Testis (tissue), 3 donors: Measurements from ENCODE around the gene CAV3. TPM values are rescaled to one million over a fixed set of nuclear protein-coding genes. Genes with fewer than 3 reads are reported as not detected.

Experiments used
- DNase-seq: peaks from one replicate; pipeline ENCODE4 v3.0.0-alpha.2; 2019
- H3K27ac ChIP-seq, 2 donors: fragments of 200-600 bp; sonication (generic); one replicate each; pipeline ENCODE4 v1.5.1; 2019
- H3K27me3 ChIP-seq: fragments of 200-600 bp; sonication (generic); one replicate; pipeline ENCODE4 v1.5.1; 2019
- H3K36me3 ChIP-seq: fragments of 200-600 bp; sonication (generic); one replicate; pipeline ENCODE4 v1.5.1; 2017; ENCODE audit warnings: low read depth; ENCODE audit errors: missing control alignments
- H3K4me1 ChIP-seq: fragments of 200-600 bp; sonication (generic); one replicate; pipeline ENCODE4 v1.5.1; 2019
- H3K4me3 ChIP-seq, 2 donors: fragments of 200-600 bp; sonication (generic); one replicate each; pipeline ENCODE4 v1.5.1; 2017 to 2019
- H3K9me3 ChIP-seq: fragments of 200-600 bp; sonication (generic); one replicate; pipeline ENCODE4 v1.5.1; 2017
- POLR2A ChIP-seq: fragments of 450-650 bp; IDR thresholded peaks from one replicate; pipeline ENCODE4 v1.6.1; 2017; ENCODE audit warnings: antibody characterized with exemption, mild to moderate bottlenecking, moderate library complexity
- WGBS, 2 donors: methylation state at CpG; one replicate each; pipeline ENCODE4 v1.1.5; 2018; 5-methylcytosine and 5-hydroxymethylcytosine counted together
- intact Hi-C: fragments of 100-400 bp; cut with DNase I; formaldehyde crosslinking; loops from one replicate; pipeline ENCODE4 v1.15.1; 2023; ENCODE audit warnings: low total_unique reads
- polyA plus RNA-seq: library from polyadenylated mRNA; stranded (reverse); fragments of 350-450 nt; fragmentation: Illumina TruSeq; extraction: RNeasy Lipid Tissue Mini Kit (QIAGEN cat#74804); gene quantifications from one replicate; pipeline ENCODE4 v1.2.3, GENCODE V29; 2014; ENCODE audit warnings: low read depth, low replicate concordance; ENCODE audit not compliant: insufficient read depth
- total RNA-seq, 2 donors: library from RNA; depleted of rRNA; stranded (reverse); fragments of >200 nt; gene quantifications; one replicate each; pipeline ENCODE4 v1.2.3, GENCODE V29; 2016
- TF ChIP-seq, protein P1 (sequence below), 3 experiments: fragments of 450-650 bp in 2 of 3; fragments of 200-600 bp in 1 of 3; sonication (generic) in 1 of 3; IDR thresholded peaks; one replicate each; pipeline ENCODE4 v1.5.1; 2016 to 2019; ENCODE audit warnings: antibody characterized with exemption in 3 of 3, mild to moderate bottlenecking in 2 of 3, moderate library complexity in 1 of 3

The CAV3 gene
- total and polyA plus RNA-seq, 3 donors from 2014 or later: 1.3 TPM; not detected in 2

- Histone ChIP-seq H3K36me3 (no peaks in the 10 kb centered on the region), H3K27ac (no peak overlapping the region), H3K9me3 (no peaks in the 10 kb centered on the region), H3K27me3 (no peaks in the 10 kb centered on the region), H3K4me1 (no peaks in the 10 kb centered on the region), H3K4me3 (no peak overlapping the region)
- intact Hi-C loops: no loop called here
- 80 to 83% methylated on average over 5 of the region's 5 CpGs for WGBS, 2 donors
- DNase-seq: no peak
- no peak for TF ChIP-seq POLR2A
- TF ChIP-seq, protein P1, sequence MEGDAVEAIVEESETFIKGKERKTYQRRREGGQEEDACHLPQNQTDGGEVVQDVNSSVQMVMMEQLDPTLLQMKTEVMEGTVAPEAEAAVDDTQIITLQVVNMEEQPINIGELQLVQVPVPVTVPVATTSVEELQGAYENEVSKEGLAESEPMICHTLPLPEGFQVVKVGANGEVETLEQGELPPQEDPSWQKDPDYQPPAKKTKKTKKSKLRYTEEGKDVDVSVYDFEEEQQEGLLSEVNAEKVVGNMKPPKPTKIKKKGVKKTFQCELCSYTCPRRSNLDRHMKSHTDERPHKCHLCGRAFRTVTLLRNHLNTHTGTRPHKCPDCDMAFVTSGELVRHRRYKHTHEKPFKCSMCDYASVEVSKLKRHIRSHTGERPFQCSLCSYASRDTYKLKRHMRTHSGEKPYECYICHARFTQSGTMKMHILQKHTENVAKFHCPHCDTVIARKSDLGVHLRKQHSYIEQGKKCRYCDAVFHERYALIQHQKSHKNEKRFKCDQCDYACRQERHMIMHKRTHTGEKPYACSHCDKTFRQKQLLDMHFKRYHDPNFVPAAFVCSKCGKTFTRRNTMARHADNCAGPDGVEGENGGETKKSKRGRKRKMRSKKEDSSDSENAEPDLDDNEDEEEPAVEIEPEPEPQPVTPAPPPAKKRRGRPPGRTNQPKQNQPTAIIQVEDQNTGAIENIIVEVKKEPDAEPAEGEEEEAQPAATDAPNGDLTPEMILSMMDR (IDR thresholded peaks at IDR 0.05): no peak
Observed at GRCh38 chr3:8722808-8723207, 10.8 kb upstream of the CAV3 start.

GRCh38 chr3:8723612-8724011 is 10.0 kb upstream of the CAV3 start:
- no peak for DNase-seq
- intact Hi-C loops: no loop called here
- no peaks in the 10 kb centered on the region for H3K36me3 ChIP-seq
- no peaks in the 10 kb centered on the region for H3K9me3 ChIP-seq
- H3K27me3 ChIP-seq: no peaks in the 10 kb centered on the region
- no peak overlapping the region for H3K27ac ChIP-seq
- no peak for TF ChIP-seq POLR2A
- TF ChIP-seq, protein P1 (IDR thresholded peaks at IDR 0.05): no peak
- no peak overlapping the region for H3K4me3 ChIP-seq
- no peaks in the 10 kb centered on the region for H3K4me1 ChIP-seq
- WGBS, 2 donors: 76 to 79% methylated on average over 3 of the region's 3 CpGs

DNA sequence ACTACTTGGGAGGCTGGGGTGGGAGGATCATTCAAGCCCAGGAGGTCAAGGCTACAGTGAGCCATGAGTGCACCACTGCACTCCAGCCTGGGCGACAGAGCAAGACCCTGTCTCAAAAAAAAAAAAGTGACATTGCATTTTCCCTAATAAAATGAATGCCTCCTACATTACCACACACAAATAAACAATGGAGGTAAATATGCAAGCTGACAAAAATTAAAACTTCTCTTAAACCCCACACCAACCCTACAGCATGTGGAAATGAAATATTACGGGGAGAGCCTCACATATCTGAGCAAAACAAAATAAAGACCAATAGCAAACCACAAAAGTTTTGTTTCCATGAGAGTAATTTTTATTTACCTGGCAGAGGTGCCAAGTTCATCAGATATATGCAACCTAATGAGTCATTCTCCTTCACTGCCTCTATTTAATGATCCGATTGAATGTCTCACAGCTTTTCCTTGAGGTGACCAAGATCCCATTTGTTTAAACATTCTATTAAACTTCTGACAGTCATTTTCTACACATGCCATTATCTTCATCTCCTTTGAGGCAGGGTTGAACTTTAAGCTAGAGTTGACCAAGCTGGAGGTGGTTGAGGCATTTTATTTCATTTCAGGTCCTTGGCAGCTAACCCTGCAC is 9.4 kb upstream of the CAV3 start:
- intact Hi-C loops: no loop called here
- H3K36me3 ChIP-seq: no peaks in the 10 kb centered on the region
- WGBS, 2 donors: 86 to 94% methylated on average over 3 of the region's 3 CpGs
- DNase-seq: no peak
- no peak overlapping the region for H3K4me3 ChIP-seq
- no peak overlapping the region for H3K27ac ChIP-seq
- H3K27me3 ChIP-seq: no peaks in the 10 kb centered on the region
- H3K9me3 ChIP-seq: no peaks in the 10 kb centered on the region
- no peaks in the 10 kb centered on the region for H3K4me1 ChIP-seq
- no peak for TF ChIP-seq POLR2A
- TF ChIP-seq, protein P1 (IDR thresholded peaks at IDR 0.05): no peak

- TF ChIP-seq POLR2A: no peak
- TF ChIP-seq, protein P1 (IDR thresholded peaks at IDR 0.05): no peak
- H3K4me1 ChIP-seq: no peaks in the 10 kb centered on the region
- no peaks in the 10 kb centered on the region for H3K36me3 ChIP-seq
- 92 to 93% methylated on average over 9 of the region's 9 CpGs for WGBS, 2 donors
- intact Hi-C loops: no loop called here
- no peak overlapping the region for H3K27ac ChIP-seq
- no peak overlapping the region for H3K4me3 ChIP-seq
- no peaks in the 10 kb centered on the region for H3K9me3 ChIP-seq
- no peak for DNase-seq
- no peaks in the 10 kb centered on the region for H3K27me3 ChIP-seq
Observed at GRCh38 chr3:8727605-8728512, 5.7 kb upstream of the CAV3 start.
